K562 (cell line): ENCODE measurements around the gene BPNT1. TPM values are rescaled to one million over a fixed set of nuclear protein-coding genes. Genes with fewer than 3 reads are reported as not detected.

Experiments
- CBFA2T3 ChIP-seq: fragments of 450-650 bp; IDR thresholded peaks from 2 replicates; pipeline ENCODE4 v1.6.1; 2017
- ERF ChIP-seq: fragments of 450-650 bp; formaldehyde crosslinking; IDR thresholded peaks from 2 replicates; pipeline ENCODE4 v1.4.0; 2020; ENCODE audit warnings: mild to moderate bottlenecking, mixed read lengths
- FOXM1 ChIP-seq, 2 experiments: fragments of 450-650 bp in 1 of 2; sonication (generic) in 1 of 2; formaldehyde crosslinking in 1 of 2; IDR thresholded peaks; 2 replicates each; pipeline versions ENCODE4 v1.6.1 to v1.9.0; 2017 to 2022; ENCODE audit warnings: low read depth in 2 of 2, mild to moderate bottlenecking in 2 of 2, missing genetic modification reagents in 1 of 2, moderate library complexity in 1 of 2
- HIVEP1 ChIP-seq: fragments of 250-450 bp; sonication (Bioruptor Pico); IDR thresholded peaks from 2 replicates; pipeline ENCODE4 v1.4.0; 2020; ENCODE audit warnings: mild to moderate bottlenecking
- KLF16 ChIP-seq: IDR thresholded peaks from 2 replicates; pipeline ENCODE4 v1.6.1; 2016; ENCODE audit warnings: antibody characterized with exemption
- PATZ1 ChIP-seq: fragments of 250-450 bp; sonication (Bioruptor Pico); IDR thresholded peaks from 2 replicates; pipeline ENCODE4 v1.5.0; 2020; ENCODE audit warnings: mild to moderate bottlenecking, borderline replicate concordance
- RAD21 ChIP-seq, 2 experiments: fragments of 250-450 bp in 1 of 2; fragments of 450-650 bp in 1 of 2; sonication (Bioruptor Pico) in 1 of 2; formaldehyde crosslinking in 1 of 2; IDR thresholded peaks in 1 of 2; conservative IDR thresholded peaks in 1 of 2; 2 replicates each; pipeline versions ENCODE4 v1.4.0 to v1.8.0; 2020 to 2022; ENCODE audit warnings: mild to moderate bottlenecking in 2 of 2, moderate library complexity in 1 of 2
- RBM25 ChIP-seq: fragments of 200-400 bp; formaldehyde crosslinking; IDR thresholded peaks from 2 replicates; pipeline ENCODE4 v1.6.1; 2018; ENCODE audit warnings: low read length, low read depth, moderate library complexity; ENCODE audit not compliant: severe bottlenecking
- VEZF1 ChIP-seq: fragments of 200-800 bp; sonication (Bioruptor generic); IDR thresholded peaks from 2 replicates; pipeline ENCODE4 v1.6.1; 2017; ENCODE audit warnings: missing genetic modification characterization, missing compliant biosample characterization
- ZNF311 ChIP-seq: fragments of 250-450 bp; sonication (Bioruptor Pico); IDR thresholded peaks from 2 replicates; pipeline ENCODE4 v1.4.0; 2020; ENCODE audit warnings: mild to moderate bottlenecking, moderate library complexity
- polyA plus RNA-seq, 8 experiments: library from polyadenylated mRNA; depleted of rRNA in 4 of 8; stranded (reverse) in 5 of 8; unstranded in 3 of 8; fragments of >200 nt; fragmentation: Nextera tagmentation in 2 of 8; fragmentation: Illumina TruSeq in 1 of 8; extraction: Ambion mirVana in 2 of 8; extraction: Trizol in 1 of 8; gene quantifications; 2 replicates each; pipeline versions ENCODE4 v1.2.1 to v1.2.3, GENCODE V29; 2011 to 2014; ENCODE audit warnings: inconsistent platforms in 1 of 8, missing spikeins in 1 of 8
- total RNA-seq, 7 experiments: library from RNA; depleted of rRNA in 6 of 7; stranded (reverse); fragments of >200 nt in 6 of 7; fragmentation: Illumina TruSeq in 2 of 7; extraction: Trizol in 2 of 7; gene quantifications; 2 replicates each; pipeline versions ENCODE4 v1.2.1 to v1.2.3, GENCODE V29; 2011 to 2021; ENCODE audit warnings: low replicate concordance in 1 of 7
- TF ChIP-seq, protein P1 (sequence below): sonication (generic); formaldehyde crosslinking; IDR thresholded peaks from 2 replicates; pipeline ENCODE4 v1.8.1; 2023; ENCODE audit warnings: mild to moderate bottlenecking, missing genetic modification reagents
- TF ChIP-seq, protein P2 (sequence below): IDR thresholded peaks from 2 replicates; pipeline ENCODE4 v1.6.1; 2012; ENCODE audit warnings: low read depth, low read length, improper control_type of control experiment, borderline replicate concordance
- TF ChIP-seq, protein P3 (sequence below): fragments of 450-650 bp; formaldehyde crosslinking; IDR thresholded peaks from 2 replicates; pipeline ENCODE4 v1.4.0; 2020; ENCODE audit warnings: mild to moderate bottlenecking, moderate library complexity

The BPNT1 gene
- total and polyA plus RNA-seq, 9 of the 15 experiments (the other 6 are each of a cell fraction or from before 2014, with no cell fraction given) = 30.2 to 73.8 (median 40.5) TPM

GRCh38 chr1:220113136-220113695 lies 23.6 kb upstream of the BPNT1 start (continued):
- TF ChIP-seq, protein P1, sequence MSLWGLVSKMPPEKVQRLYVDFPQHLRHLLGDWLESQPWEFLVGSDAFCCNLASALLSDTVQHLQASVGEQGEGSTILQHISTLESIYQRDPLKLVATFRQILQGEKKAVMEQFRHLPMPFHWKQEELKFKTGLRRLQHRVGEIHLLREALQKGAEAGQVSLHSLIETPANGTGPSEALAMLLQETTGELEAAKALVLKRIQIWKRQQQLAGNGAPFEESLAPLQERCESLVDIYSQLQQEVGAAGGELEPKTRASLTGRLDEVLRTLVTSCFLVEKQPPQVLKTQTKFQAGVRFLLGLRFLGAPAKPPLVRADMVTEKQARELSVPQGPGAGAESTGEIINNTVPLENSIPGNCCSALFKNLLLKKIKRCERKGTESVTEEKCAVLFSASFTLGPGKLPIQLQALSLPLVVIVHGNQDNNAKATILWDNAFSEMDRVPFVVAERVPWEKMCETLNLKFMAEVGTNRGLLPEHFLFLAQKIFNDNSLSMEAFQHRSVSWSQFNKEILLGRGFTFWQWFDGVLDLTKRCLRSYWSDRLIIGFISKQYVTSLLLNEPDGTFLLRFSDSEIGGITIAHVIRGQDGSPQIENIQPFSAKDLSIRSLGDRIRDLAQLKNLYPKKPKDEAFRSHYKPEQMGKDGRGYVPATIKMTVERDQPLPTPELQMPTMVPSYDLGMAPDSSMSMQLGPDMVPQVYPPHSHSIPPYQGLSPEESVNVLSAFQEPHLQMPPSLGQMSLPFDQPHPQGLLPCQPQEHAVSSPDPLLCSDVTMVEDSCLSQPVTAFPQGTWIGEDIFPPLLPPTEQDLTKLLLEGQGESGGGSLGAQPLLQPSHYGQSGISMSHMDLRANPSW (CRISPR knock-in tag) = no peak
- TF ChIP-seq VEZF1 (CRISPR knock-in tag) = 0 out of 2 replicates have a peak, but pooled peaks have one; percentile 15
- no peak for TF ChIP-seq ERF (CRISPR knock-in tag)
- TF ChIP-seq RAD21 (CRISPR knock-in tag; conservative IDR thresholded peaks at IDR 0.05 in 1 of 2, IDR thresholded peaks at IDR 0.05 in 1 of 2) = peak; percentile 22 to 34; a peak in 2 of 4 replicates
- TF ChIP-seq RBM25 = no peak
- TF ChIP-seq HIVEP1 = no peak
- no peak for TF ChIP-seq PATZ1
- TF ChIP-seq KLF16 = peak; percentile 36; the same call in 1 of the 2 replicates
- TF ChIP-seq, protein P2, sequence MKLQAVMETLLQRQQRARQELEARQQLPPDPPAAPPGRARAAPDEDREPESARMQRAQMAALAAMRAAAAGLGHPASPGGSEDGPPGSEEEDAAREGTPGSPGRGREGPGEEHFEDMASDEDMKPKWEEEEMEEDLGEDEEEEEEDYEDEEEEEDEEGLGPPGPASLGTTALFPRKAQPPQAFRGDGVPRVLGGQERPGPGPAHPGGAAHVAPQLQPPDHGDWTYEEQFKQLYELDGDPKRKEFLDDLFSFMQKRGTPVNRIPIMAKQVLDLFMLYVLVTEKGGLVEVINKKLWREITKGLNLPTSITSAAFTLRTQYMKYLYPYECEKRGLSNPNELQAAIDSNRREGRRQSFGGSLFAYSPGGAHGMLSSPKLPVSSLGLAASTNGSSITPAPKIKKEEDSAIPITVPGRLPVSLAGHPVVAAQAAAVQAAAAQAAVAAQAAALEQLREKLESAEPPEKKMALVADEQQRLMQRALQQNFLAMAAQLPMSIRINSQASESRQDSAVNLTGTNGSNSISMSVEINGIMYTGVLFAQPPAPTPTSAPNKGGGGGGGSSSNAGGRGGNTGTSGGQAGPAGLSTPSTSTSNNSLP = peak; percentile 93
- TF ChIP-seq, protein P3, sequence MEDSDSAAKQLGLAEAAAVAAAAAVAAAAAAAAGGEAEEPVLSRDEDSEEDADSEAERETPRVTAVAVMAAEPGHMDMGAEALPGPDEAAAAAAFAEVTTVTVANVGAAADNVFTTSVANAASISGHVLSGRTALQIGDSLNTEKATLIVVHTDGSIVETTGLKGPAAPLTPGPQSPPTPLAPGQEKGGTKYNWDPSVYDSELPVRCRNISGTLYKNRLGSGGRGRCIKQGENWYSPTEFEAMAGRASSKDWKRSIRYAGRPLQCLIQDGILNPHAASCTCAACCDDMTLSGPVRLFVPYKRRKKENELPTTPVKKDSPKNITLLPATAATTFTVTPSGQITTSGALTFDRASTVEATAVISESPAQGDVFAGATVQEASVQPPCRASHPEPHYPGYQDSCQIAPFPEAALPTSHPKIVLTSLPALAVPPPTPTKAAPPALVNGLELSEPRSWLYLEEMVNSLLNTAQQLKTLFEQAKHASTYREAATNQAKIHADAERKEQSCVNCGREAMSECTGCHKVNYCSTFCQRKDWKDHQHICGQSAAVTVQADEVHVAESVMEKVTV (CRISPR knock-in tag) = no peak
- no peak for TF ChIP-seq ZNF311 (CRISPR knock-in tag)
- peak; percentile 29; the same call in 1 of the 2 replicates for TF ChIP-seq FOXM1 (IDR thresholded peaks at IDR 0.05; ENCODE audit: low read depth)
- TF ChIP-seq FOXM1 (CRISPR knock-in tag; IDR thresholded peaks at IDR 0.05; ENCODE audit: low read depth) = no peak
- TF ChIP-seq CBFA2T3 = no peak
